K562 (cell line): ENCODE data around the gene B4GALNT4. TPM values are rescaled to one million over a fixed set of nuclear protein-coding genes. Genes with fewer than 3 reads are reported as not detected.

Experiments
- CC2D1A ChIP-seq: fragments of 450-650 bp; IDR thresholded peaks from 2 replicates; pipeline ENCODE4 v1.6.1; 2017; ENCODE audit warnings: mild to moderate bottlenecking
- ETV6 ChIP-seq, 3 experiments: fragments of 150-350 bp in 1 of 3; sonication (generic) in 1 of 3; formaldehyde crosslinking in 1 of 3; IDR thresholded peaks; 2 replicates each; pipeline versions ENCODE4 v1.6.1 to v1.8.0; 2014 to 2022; ENCODE audit warnings: borderline replicate concordance in 2 of 3, low read depth in 2 of 3, antibody characterized with exemption in 1 of 3, low read length in 1 of 3, mild to moderate bottlenecking in 1 of 3, missing genetic modification reagents in 1 of 3
- MECOM ChIP-seq: fragments of 250-450 bp; sonication (Bioruptor Pico); IDR thresholded peaks from 2 replicates; pipeline ENCODE4 v1.8.0; 2022; ENCODE audit warnings: inconsistent platforms
- MIER1 ChIP-seq: fragments of 450-650 bp; IDR thresholded peaks from 2 replicates; pipeline ENCODE4 v1.6.1; 2016; ENCODE audit warnings: antibody characterized with exemption, mild to moderate bottlenecking, low read depth
- MTA3 ChIP-seq: fragments of 450-650 bp; formaldehyde crosslinking; IDR thresholded peaks from 2 replicates; pipeline ENCODE4 v1.6.1; 2017; ENCODE audit warnings: mild to moderate bottlenecking, borderline replicate concordance
- NCOA6 ChIP-seq: fragments of 450-650 bp; IDR thresholded peaks from 2 replicates; pipeline ENCODE4 v1.6.1; 2017; ENCODE audit warnings: mild to moderate bottlenecking
- SOX6 ChIP-seq: fragments of 450-650 bp; IDR thresholded peaks from 2 replicates; pipeline ENCODE4 v1.6.1; 2014; ENCODE audit warnings: mild to moderate bottlenecking
- SRF ChIP-seq, 2 experiments: fragments of 250-450, 450-650 bp in 1 of 2; sonication (Bioruptor Pico) in 1 of 2; sonication (generic) in 1 of 2; formaldehyde crosslinking; IDR thresholded peaks; 2 replicates each; pipeline versions ENCODE4 v1.5.0 to v1.5.1; 2020 to 2022; ENCODE audit warnings: mild to moderate bottlenecking in 1 of 2, missing genetic modification reagents in 1 of 2
- ZNF212 ChIP-seq: fragments of 450-650 bp; formaldehyde crosslinking; IDR thresholded peaks from 2 replicates; pipeline ENCODE4 v1.4.0; 2020; ENCODE audit warnings: mild to moderate bottlenecking
- ZNF830 ChIP-seq: fragments of 250-450 bp; sonication (Bioruptor Pico); IDR thresholded peaks from 2 replicates; pipeline ENCODE4 v1.5.0; 2021; ENCODE audit warnings: mild to moderate bottlenecking
- polyA plus RNA-seq, 8 experiments: library from polyadenylated mRNA; depleted of rRNA in 4 of 8; stranded (reverse) in 5 of 8; unstranded in 3 of 8; fragments of >200 nt; fragmentation: Nextera tagmentation in 2 of 8; fragmentation: Illumina TruSeq in 1 of 8; extraction: Ambion mirVana in 2 of 8; extraction: Trizol in 1 of 8; gene quantifications; 2 replicates each; pipeline versions ENCODE4 v1.2.1 to v1.2.3, GENCODE V29; 2011 to 2014; ENCODE audit warnings: inconsistent platforms in 1 of 8, missing spikeins in 1 of 8
- total RNA-seq, 7 experiments: library from RNA; depleted of rRNA in 6 of 7; stranded (reverse); fragments of >200 nt in 6 of 7; fragmentation: Illumina TruSeq in 2 of 7; extraction: Trizol in 2 of 7; gene quantifications; 2 replicates each; pipeline versions ENCODE4 v1.2.1 to v1.2.3, GENCODE V29; 2011 to 2021; ENCODE audit warnings: low replicate concordance in 1 of 7
- TF ChIP-seq, protein P1 (sequence below): fragments of 450-650 bp; IDR thresholded peaks from 2 replicates; pipeline ENCODE4 v1.6.1; 2014; ENCODE audit warnings: low read depth, mild to moderate bottlenecking, moderate library complexity, borderline replicate concordance
- TF ChIP-seq, protein P2 (sequence below): sonication (generic); formaldehyde crosslinking; IDR thresholded peaks from 2 replicates; pipeline ENCODE4 v1.8.0; 2022; ENCODE audit warnings: mild to moderate bottlenecking, missing genetic modification reagents, borderline replicate concordance
- TF ChIP-seq, protein P3 (sequence below), 2 experiments: fragments of 450-650 bp in 1 of 2; sonication (generic) in 1 of 2; formaldehyde crosslinking in 1 of 2; IDR thresholded peaks; 2 replicates each; pipeline versions ENCODE4 v1.7.1 to v1.9.0; 2016 to 2022; ENCODE audit warnings: inconsistent platforms in 1 of 2, mild to moderate bottlenecking in 1 of 2, missing genetic modification reagents in 1 of 2

The B4GALNT4 gene
- total and polyA plus RNA-seq, 9 of the 15 experiments (the other 6 are each of a cell fraction or from before 2014, with no cell fraction given), result 0.20 to 37.1 (median 10.8) TPM; not detected in 1

DNA sequence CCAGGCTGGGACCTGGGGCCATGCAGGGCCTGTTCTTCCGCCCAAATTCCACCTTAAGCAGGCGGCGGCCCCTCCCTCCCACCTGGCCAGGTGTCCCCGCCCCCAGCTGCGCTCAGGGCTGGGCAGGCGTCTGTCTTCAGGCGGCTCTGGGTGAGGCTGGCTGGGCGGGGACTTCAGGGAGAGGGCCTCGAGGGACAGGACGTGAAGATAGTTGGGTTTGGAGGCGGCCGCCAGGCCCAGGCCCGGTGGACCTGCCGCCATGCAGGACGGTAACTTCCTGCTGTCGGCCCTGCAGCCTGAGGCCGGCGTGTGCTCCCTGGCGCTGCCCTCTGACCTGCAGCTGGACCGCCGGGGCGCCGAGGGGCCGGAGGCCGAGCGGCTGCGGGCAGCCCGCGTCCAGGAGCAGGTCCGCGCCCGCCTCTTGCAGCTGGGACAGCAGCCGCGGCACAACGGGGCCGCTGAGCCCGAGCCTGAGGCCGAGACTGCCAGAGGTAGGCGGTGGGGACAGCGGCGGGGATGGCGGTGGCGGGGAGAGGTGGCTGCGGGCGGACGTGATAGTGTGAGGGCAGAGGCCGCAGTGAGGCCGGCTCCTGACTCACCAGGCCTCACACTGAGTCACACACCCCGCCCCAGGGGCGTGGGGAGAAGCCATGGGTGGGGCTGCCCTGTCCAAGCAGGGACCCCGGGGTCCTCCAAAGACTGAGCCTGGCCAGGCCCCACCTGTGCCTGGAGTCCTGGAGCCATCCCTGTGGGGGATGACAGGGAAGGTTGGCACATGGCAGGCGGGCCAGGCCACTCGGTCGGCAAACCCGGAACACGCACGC, 24.9 kb downstream of the B4GALNT4 start, which contains the start of gene PKP3 (continued):
- TF ChIP-seq ETV6 (IDR thresholded peaks at IDR 0.05; ENCODE audit: borderline replicate concordance in 1 of 2, low read depth in 2 of 2, low read length in 1 of 2), result peak in 1 of 2 experiments; percentile 20; a peak in 1 of 4 replicates
- TF ChIP-seq ETV6 (CRISPR knock-in tag; IDR thresholded peaks at IDR 0.05; ENCODE audit: borderline replicate concordance), result peak; percentile 85; the same call in 1 of the 2 replicates
- TF ChIP-seq SOX6, result no peak; the same call in 1 of the 2 replicates
- no peak for TF ChIP-seq MIER1
- no peak for TF ChIP-seq MECOM (CRISPR knock-in tag)
- TF ChIP-seq CC2D1A, result no peak
- TF ChIP-seq, protein P1, sequence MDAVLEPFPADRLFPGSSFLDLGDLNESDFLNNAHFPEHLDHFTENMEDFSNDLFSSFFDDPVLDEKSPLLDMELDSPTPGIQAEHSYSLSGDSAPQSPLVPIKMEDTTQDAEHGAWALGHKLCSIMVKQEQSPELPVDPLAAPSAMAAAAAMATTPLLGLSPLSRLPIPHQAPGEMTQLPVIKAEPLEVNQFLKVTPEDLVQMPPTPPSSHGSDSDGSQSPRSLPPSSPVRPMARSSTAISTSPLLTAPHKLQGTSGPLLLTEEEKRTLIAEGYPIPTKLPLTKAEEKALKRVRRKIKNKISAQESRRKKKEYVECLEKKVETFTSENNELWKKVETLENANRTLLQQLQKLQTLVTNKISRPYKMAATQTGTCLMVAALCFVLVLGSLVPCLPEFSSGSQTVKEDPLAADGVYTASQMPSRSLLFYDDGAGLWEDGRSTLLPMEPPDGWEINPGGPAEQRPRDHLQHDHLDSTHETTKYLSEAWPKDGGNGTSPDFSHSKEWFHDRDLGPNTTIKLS, result no peak
- no peak; the same call in 1 of the 2 replicates for TF ChIP-seq MTA3
- TF ChIP-seq, protein P2, sequence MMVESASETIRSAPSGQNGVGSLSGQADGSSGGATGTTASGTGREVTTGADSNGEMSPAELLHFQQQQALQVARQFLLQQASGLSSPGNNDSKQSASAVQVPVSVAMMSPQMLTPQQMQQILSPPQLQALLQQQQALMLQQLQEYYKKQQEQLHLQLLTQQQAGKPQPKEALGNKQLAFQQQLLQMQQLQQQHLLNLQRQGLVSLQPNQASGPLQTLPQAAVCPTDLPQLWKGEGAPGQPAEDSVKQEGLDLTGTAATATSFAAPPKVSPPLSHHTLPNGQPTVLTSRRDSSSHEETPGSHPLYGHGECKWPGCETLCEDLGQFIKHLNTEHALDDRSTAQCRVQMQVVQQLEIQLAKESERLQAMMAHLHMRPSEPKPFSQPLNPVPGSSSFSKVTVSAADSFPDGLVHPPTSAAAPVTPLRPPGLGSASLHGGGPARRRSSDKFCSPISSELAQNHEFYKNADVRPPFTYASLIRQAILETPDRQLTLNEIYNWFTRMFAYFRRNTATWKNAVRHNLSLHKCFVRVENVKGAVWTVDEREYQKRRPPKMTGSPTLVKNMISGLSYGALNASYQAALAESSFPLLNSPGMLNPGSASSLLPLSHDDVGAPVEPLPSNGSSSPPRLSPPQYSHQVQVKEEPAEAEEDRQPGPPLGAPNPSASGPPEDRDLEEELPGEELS, result no peak; the same call in 1 of the 2 replicates
- TF ChIP-seq SRF (CRISPR knock-in tag; IDR thresholded peaks at IDR 0.05), result no peak
- TF ChIP-seq, protein P3, sequence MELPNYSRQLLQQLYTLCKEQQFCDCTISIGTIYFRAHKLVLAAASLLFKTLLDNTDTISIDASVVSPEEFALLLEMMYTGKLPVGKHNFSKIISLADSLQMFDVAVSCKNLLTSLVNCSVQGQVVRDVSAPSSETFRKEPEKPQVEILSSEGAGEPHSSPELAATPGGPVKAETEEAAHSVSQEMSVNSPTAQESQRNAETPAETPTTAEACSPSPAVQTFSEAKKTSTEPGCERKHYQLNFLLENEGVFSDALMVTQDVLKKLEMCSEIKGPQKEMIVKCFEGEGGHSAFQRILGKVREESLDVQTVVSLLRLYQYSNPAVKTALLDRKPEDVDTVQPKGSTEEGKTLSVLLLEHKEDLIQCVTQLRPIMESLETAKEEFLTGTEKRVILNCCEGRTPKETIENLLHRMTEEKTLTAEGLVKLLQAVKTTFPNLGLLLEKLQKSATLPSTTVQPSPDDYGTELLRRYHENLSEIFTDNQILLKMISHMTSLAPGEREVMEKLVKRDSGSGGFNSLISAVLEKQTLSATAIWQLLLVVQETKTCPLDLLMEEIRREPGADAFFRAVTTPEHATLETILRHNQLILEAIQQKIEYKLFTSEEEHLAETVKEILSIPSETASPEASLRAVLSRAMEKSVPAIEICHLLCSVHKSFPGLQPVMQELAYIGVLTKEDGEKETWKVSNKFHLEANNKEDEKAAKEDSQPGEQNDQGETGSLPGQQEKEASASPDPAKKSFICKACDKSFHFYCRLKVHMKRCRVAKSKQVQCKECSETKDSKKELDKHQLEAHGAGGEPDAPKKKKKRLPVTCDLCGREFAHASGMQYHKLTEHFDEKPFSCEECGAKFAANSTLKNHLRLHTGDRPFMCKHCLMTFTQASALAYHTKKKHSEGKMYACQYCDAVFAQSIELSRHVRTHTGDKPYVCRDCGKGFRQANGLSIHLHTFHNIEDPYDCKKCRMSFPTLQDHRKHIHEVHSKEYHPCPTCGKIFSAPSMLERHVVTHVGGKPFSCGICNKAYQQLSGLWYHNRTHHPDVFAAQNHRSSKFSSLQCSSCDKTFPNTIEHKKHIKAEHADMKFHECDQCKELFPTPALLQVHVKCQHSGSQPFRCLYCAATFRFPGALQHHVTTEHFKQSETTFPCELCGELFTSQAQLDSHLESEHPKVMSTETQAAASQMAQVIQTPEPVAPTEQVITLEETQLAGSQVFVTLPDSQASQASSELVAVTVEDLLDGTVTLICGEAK (IDR thresholded peaks at IDR 0.05), result peak; percentile 79
- TF ChIP-seq, protein P3 (CRISPR knock-in tag; IDR thresholded peaks at IDR 0.05), result no peak
- TF ChIP-seq ZNF212, result no peak
- no peak for TF ChIP-seq NCOA6
- TF ChIP-seq ZNF830 (CRISPR knock-in tag), result peak; percentile 74; the same call in 1 of the 2 replicates
